ENCODE data around the gene MAP3K19. TPM values are rescaled to one million over a fixed set of nuclear protein-coding genes. Genes with fewer than 3 reads are reported as not detected.

Gene MAP3K19, protein sequence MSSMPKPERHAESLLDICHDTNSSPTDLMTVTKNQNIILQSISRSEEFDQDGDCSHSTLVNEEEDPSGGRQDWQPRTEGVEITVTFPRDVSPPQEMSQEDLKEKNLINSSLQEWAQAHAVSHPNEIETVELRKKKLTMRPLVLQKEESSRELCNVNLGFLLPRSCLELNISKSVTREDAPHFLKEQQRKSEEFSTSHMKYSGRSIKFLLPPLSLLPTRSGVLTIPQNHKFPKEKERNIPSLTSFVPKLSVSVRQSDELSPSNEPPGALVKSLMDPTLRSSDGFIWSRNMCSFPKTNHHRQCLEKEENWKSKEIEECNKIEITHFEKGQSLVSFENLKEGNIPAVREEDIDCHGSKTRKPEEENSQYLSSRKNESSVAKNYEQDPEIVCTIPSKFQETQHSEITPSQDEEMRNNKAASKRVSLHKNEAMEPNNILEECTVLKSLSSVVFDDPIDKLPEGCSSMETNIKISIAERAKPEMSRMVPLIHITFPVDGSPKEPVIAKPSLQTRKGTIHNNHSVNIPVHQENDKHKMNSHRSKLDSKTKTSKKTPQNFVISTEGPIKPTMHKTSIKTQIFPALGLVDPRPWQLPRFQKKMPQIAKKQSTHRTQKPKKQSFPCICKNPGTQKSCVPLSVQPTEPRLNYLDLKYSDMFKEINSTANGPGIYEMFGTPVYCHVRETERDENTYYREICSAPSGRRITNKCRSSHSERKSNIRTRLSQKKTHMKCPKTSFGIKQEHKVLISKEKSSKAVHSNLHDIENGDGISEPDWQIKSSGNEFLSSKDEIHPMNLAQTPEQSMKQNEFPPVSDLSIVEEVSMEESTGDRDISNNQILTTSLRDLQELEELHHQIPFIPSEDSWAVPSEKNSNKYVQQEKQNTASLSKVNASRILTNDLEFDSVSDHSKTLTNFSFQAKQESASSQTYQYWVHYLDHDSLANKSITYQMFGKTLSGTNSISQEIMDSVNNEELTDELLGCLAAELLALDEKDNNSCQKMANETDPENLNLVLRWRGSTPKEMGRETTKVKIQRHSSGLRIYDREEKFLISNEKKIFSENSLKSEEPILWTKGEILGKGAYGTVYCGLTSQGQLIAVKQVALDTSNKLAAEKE (N-terminal part only)
- total RNA-seq: not detected

DNA sequence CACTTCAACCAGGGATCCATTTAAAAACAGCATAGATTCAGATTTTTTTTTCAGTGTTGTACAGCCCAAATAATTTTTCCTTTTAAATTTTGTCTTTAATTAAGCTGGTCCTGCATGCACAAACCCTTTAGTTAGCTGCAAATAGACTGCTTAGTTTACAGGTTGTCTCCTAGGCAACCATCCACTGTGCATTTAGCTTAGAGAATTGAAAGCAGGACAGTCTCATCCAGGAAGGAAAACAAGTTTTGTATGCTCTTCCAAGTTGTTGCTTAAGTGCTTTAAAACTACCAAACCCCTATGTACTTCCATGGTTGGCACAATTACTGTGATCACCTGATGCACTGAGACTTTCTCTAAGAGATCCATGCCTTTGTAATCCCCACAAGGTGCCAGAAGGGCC, at the start of gene MAP3K19:
TSS of gene MAP3K19 (minus strand) at position 148 of the 400 bp plus-strand sequence. CDS start 22,800 bp downstream, outside the sequence.
- TF ChIP-seq, protein P1, sequence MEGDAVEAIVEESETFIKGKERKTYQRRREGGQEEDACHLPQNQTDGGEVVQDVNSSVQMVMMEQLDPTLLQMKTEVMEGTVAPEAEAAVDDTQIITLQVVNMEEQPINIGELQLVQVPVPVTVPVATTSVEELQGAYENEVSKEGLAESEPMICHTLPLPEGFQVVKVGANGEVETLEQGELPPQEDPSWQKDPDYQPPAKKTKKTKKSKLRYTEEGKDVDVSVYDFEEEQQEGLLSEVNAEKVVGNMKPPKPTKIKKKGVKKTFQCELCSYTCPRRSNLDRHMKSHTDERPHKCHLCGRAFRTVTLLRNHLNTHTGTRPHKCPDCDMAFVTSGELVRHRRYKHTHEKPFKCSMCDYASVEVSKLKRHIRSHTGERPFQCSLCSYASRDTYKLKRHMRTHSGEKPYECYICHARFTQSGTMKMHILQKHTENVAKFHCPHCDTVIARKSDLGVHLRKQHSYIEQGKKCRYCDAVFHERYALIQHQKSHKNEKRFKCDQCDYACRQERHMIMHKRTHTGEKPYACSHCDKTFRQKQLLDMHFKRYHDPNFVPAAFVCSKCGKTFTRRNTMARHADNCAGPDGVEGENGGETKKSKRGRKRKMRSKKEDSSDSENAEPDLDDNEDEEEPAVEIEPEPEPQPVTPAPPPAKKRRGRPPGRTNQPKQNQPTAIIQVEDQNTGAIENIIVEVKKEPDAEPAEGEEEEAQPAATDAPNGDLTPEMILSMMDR (IDR thresholded peaks at IDR 0.05; ENCODE audit: low read depth): no peak

DNA sequence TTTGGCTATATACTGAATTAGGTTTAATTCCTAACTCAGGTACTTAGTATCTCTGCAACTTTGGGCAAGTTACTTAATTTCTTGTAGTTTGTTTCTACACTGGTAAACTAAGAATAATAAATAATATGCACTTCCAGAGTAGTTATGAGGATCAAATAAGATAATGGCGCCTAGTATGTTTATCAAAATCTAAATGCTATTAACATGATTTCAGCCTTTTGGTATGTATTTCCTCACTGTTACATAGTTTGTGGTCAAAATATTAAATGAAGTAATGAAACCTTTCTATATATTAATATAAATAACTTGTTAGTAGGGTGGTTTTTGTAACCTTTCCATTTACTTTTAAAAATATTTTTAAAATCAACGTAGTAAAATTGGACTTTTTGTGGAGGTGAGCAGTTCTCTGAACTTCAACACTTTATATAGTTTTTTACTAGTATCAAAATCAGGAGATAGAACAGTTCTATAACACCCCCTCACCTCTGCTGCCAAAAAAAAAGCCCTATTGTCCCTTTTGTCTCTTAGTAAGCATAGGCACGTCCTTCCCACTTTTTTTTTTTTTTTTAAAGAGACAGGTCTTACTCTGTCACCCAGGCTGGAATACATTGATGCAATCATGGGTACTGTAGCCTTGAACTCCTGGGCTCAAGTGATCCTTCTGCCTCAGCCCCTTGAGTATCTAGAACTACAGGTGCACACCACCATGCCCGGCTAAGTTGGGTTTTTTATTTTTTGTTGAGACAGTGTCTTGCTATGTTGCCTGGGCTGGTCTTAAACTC, 49.6 kb upstream of the MAP3K19 start:
- TF ChIP-seq, protein P1 (IDR thresholded peaks at IDR 0.05; ENCODE audit: low read depth): no peak

DNA sequence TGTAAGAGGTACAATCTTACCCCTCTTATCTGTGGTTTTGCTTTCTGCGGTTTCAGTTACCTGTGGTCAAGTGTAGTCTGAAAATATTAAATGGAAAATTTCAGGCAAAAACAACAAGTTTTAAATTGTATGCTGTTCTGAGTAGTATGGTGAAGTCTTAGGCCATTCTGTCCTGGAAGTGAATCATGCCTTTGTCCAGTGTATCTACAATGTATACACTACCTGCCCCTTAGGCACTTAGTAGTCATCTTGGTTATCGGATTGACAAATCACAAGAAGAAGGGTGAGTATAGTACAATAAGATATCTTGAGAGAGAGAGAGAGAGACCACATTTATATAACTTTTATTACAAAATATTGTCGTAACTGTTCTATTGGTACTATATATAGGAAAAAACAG, 48.3 kb upstream of the MAP3K19 start:
- TF ChIP-seq, protein P1 (IDR thresholded peaks at IDR 0.05; ENCODE audit: low read depth): no peak

- TF ChIP-seq, protein P1 (IDR thresholded peaks at IDR 0.05; ENCODE audit: low read depth): no peak
These were observed 47.3 kb upstream of the MAP3K19 start for GRCh38 chr2:135094508-135094907.

DNA sequence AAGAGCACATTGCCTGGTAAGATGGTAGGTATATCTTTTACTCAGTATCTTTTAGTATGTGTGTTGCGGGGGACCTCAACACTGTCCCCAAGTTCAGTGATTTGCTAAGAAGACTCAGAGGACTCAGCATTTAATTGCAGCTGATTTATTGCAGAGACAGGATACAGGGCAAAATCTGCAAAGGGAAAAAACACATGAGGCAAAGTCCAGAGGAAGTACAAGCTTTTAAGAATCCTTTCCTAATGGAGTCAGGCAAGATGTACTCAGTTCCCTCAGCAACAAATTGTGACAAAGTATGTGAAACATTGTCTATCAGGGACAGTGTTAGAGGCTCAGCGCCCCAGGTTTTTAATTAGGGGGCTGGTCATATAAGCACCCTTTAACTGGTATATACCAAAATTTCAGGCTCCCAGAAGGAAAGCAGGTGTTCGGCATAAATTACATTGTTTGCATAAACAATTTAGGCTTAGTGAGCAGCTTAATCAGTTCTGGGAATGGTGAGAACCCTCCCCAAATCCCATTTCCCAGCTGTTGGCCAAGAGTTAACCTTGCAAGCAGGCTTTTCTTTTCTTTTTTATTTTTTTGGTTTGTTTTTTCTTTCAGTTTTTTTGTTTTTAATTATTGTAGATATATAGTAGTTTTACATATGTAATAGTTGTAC, 46.6 kb upstream of the MAP3K19 start:
- TF ChIP-seq, protein P1 (IDR thresholded peaks at IDR 0.05; ENCODE audit: low read depth): no peak

GRCh38 chr2:135093193-135093592, 45.9 kb upstream of the MAP3K19 start:
- TF ChIP-seq, protein P1 (IDR thresholded peaks at IDR 0.05; ENCODE audit: low read depth): no peak

All from subcutaneous adipose tissue (tissue), 4 donors.